Peyer's patch (tissue), 4 donors: ENCODE data around the gene GBP1. TPM values are rescaled to one million over a fixed set of nuclear protein-coding genes. Genes with fewer than 3 reads are reported as not detected.
"Not testable (repeated sequence)": the region's sequence is repeated elsewhere in the genome, so short reads cannot be mapped to it uniquely, and the experiment has no call there.

Experiments used
- DNase-seq, 3 donors: peaks; one replicate each; pipeline ENCODE4 v3.0.0-alpha.2; 2017 to 2019
- H3K27ac ChIP-seq, 4 donors: fragments of 200-600 bp; sonication (generic); one replicate each; pipeline ENCODE4 v1.5.1; 2016 to 2019
- H3K27me3 ChIP-seq, 2 donors: fragments of 200-600 bp; sonication (generic); one replicate each; pipeline ENCODE4 v1.5.1; 2019
- H3K36me3 ChIP-seq, 3 donors: fragments of 200-600 bp; sonication (generic); one replicate each; pipeline ENCODE4 v1.5.1; 2016 to 2019
- H3K4me1 ChIP-seq, 4 donors: fragments of 200-600 bp; sonication (generic); one replicate each; pipeline ENCODE4 v1.5.1; 2016 to 2019
- H3K4me3 ChIP-seq, 4 donors: fragments of 200-600 bp; sonication (generic); 1 replicate in 3 of 4; 2 replicates in 1 of 4; pipeline ENCODE4 v1.5.1; 2016 to 2019; ENCODE audit warnings: mild to moderate bottlenecking in 1 of 4
- H3K9me3 ChIP-seq, 4 donors: fragments of 200-600 bp; sonication (generic); one replicate each; pipeline ENCODE4 v1.5.1; 2016 to 2019; ENCODE audit warnings: mild to moderate bottlenecking in 1 of 4
- CTCF ChIP-seq, 6 experiments: fragments of 450-650 bp in 4 of 6; fragments of 200-600 bp in 2 of 6; sonication (generic) in 1 of 6; IDR thresholded peaks; one replicate each; pipeline ENCODE4 v1.5.1; 2017 to 2019; ENCODE audit warnings: antibody characterized with exemption in 6 of 6, mild to moderate bottlenecking in 3 of 6, moderate library complexity in 1 of 6
- POLR2A ChIP-seq, 2 donors: fragments of 450-650 bp; IDR thresholded peaks; one replicate each; pipeline ENCODE4 v1.5.1; 2017; ENCODE audit warnings: antibody characterized with exemption in 2 of 2, mild to moderate bottlenecking in 2 of 2, moderate library complexity in 2 of 2
- total RNA-seq, 4 donors: library from RNA; depleted of rRNA; stranded (reverse); fragments of >200 nt; gene quantifications; one replicate each; pipeline ENCODE4 v1.1.0, GENCODE V29; 2016

Gene GBP1
- total RNA-seq, 4 donors from 2014 or later = 19.7 to 91.6 (median 26.9) TPM

- Histone ChIP-seq H3K27me3 (no peaks in the 10 kb centered on the region), H3K9me3 (no peaks in the 10 kb centered on the region), H3K27ac (no peak overlapping the region), H3K4me1 (peaks cover 0 to 4% (median 0%) of the 10 kb centered on the region in 4 donors), H3K4me3 (no peak overlapping the region), H3K36me3 (peaks cover 0 to 35% (median 0%) of the 10 kb centered on the region in 3 donors)
- no peak for DNase-seq
- TF ChIP-seq CTCF (IDR thresholded peaks at IDR 0.05) = no peak
- TF ChIP-seq POLR2A (IDR thresholded peaks at IDR 0.05) = no peak
Measured at GRCh38 chr1:89050649-89051033, 14.4 kb downstream of the GBP1 start.

- not testable (repeated sequence) for H3K27me3 ChIP-seq, DNase-seq, H3K27ac ChIP-seq, H3K4me3 ChIP-seq, H3K9me3 ChIP-seq, H3K4me1 ChIP-seq
- peaks cover 0 to 30% (median 0%) of the 10 kb centered on the region in 3 donors for H3K36me3 ChIP-seq
Measured at GRCh38 chr1:89049901-89050648, 14.9 kb downstream of the GBP1 start.

- H3K4me3 ChIP-seq, H3K4me1 ChIP-seq, H3K9me3 ChIP-seq, DNase-seq, H3K27ac ChIP-seq, H3K27me3 ChIP-seq: not testable (repeated sequence)
- H3K36me3 ChIP-seq = peaks cover 0 to 24% (median 0%) of the 10 kb centered on the region in 3 donors
Measured at GRCh38 chr1:89049187-89049586, 15.8 kb downstream of the GBP1 start.

- H3K27me3 ChIP-seq = no peaks in the 10 kb centered on the region
- H3K4me1 ChIP-seq = peaks cover 0 to 10% (median 0%) of the 10 kb centered on the region in 4 donors
- TF ChIP-seq POLR2A (IDR thresholded peaks at IDR 0.05) = no peak
- no peak for TF ChIP-seq CTCF (IDR thresholded peaks at IDR 0.05)
- H3K4me3 ChIP-seq = no peak overlapping the region
- no peak for DNase-seq
- H3K9me3 ChIP-seq = peaks cover 0 to 5% (median 0%) of the 10 kb centered on the region in 4 donors
- no peak overlapping the region for H3K27ac ChIP-seq
- peaks cover 0 to 10% (median 0%) of the 10 kb centered on the region in 3 donors for H3K36me3 ChIP-seq
Measured at GRCh38 chr1:89047734-89048133, 17.3 kb downstream of the GBP1 start.

GRCh38 chr1:89046318-89047183 is 18.5 kb downstream of the GBP1 start:
- not testable (repeated sequence) for DNase-seq, H3K36me3 ChIP-seq, H3K27ac ChIP-seq, H3K9me3 ChIP-seq, H3K27me3 ChIP-seq, H3K4me1 ChIP-seq, H3K4me3 ChIP-seq
- peak in 3 of 6 experiments; percentile 22 to 34 (median 26) for TF ChIP-seq CTCF (IDR thresholded peaks at IDR 0.05)

- Histone ChIP-seq H3K27ac (peak overlapping the region in 2 of 4 donors; percentile 31 to 72), H3K27me3 (no peaks in the 10 kb centered on the region), H3K9me3 (peaks cover 0 to 5% (median 0%) of the 10 kb centered on the region in 4 donors), H3K36me3 (no peaks in the 10 kb centered on the region), H3K4me3 (peak overlapping the region in 1 of 4 donors; percentile 11), H3K4me1 (peaks cover 0 to 10% (median 0%) of the 10 kb centered on the region in 4 donors)
- peak in 1 of 6 experiments; percentile 14 for TF ChIP-seq CTCF (IDR thresholded peaks at IDR 0.05)
- peak in 1 of 2 donors; percentile 40 for TF ChIP-seq POLR2A (IDR thresholded peaks at IDR 0.05)
- DNase-seq = no peak
Measured at GRCh38 chr1:89044970-89045721, 19.9 kb downstream of the GBP1 start.
